OCI-LY7 (cell line): ENCODE data around the gene NRAP. TPM values are rescaled to one million over a fixed set of nuclear protein-coding genes. Genes with fewer than 3 reads are reported as not detected.

Experiments
- BruUV-seq: library from RNA; stranded (reverse); fragments of 400-500 nt; replicated peaks from 2 replicates; lab custom pipeline; 2021; lab: Mats Ljungman, UMichigan
- CTCF ChIA-PET: fragments of 300-600 bp; sonication (Branson Sonifier 250); formaldehyde crosslinking; loops from one replicate; lab custom pipeline; 2022; ENCODE audit warnings: antibody characterized with exemption; ENCODE audit not compliant: unreplicated experiment; lab: Charles Lee
- POLR2A ChIA-PET: fragments of 300-600 bp; sonication (Branson Sonifier 250); formaldehyde crosslinking; loops from one replicate; lab custom pipeline; 2022; ENCODE audit warnings: antibody characterized with exemption; lab: Charles Lee
- DNase-seq: peaks from one replicate; pipeline ENCODE4 v3.0.0-alpha.2; 2015; ENCODE audit warnings: low spot score
- H2AFZ ChIP-seq: fragments of 200-600 bp; sonication (generic), shearing (Covaris generic); 2 replicates; pipeline ENCODE4 v1.6.1; 2014; ENCODE audit warnings: mild to moderate bottlenecking, antibody characterized with exemption, low read length, moderate library complexity
- H3K27ac ChIP-seq: fragments of 200-600 bp; sonication (generic); 2 replicates; pipeline ENCODE4 v1.5.1; 2014; ENCODE audit warnings: mixed run types, low read depth, mild to moderate bottlenecking, moderate library complexity, low read length, inconsistent platforms; ENCODE audit not compliant: poor library complexity, severe bottlenecking
- H3K36me3 ChIP-seq: fragments of 200-600 bp; sonication (generic); 2 replicates; pipeline ENCODE4 v1.6.1; 2014; ENCODE audit warnings: mild to moderate bottlenecking, antibody characterized with exemption, low read length, moderate library complexity, mixed read lengths; ENCODE audit not compliant: insufficient read depth
- H3K4me1 ChIP-seq: fragments of 200-600 bp; sonication (generic); 2 replicates; pipeline ENCODE4 v1.5.1; 2014; ENCODE audit warnings: mild to moderate bottlenecking, low read length; ENCODE audit not compliant: insufficient read depth, poor library complexity, severe bottlenecking
- H3K4me2 ChIP-seq: fragments of 200-600 bp; sonication (generic); 2 replicates; pipeline ENCODE4 v1.6.1; 2014; ENCODE audit warnings: mild to moderate bottlenecking, low read length
- H3K4me3 ChIP-seq: fragments of 200-600 bp; sonication (generic); 2 replicates; pipeline ENCODE4 v1.5.1; 2014; ENCODE audit warnings: mild to moderate bottlenecking, low read depth, low read length; ENCODE audit not compliant: poor library complexity, severe bottlenecking
- H3K79me2 ChIP-seq: fragments of 200-600 bp; sonication (generic); 2 replicates; pipeline ENCODE4 v1.6.1; 2016; ENCODE audit warnings: low read depth, mild to moderate bottlenecking, low read length, moderate library complexity, mixed read lengths; ENCODE audit not compliant: insufficient read depth
- H3K9me2 ChIP-seq: fragments of 200-600 bp; sonication (generic); 2 replicates; pipeline ENCODE4 v1.6.1; 2016; ENCODE audit warnings: mild to moderate bottlenecking, low read length, mixed read lengths; ENCODE audit not compliant: insufficient read depth
- H3K9me3 ChIP-seq: fragments of 200-600 bp; sonication (generic); 2 replicates; pipeline ENCODE4 v1.6.1; 2014; ENCODE audit warnings: mild to moderate bottlenecking, mixed run types, low read length, mixed read lengths
- H4K20me1 ChIP-seq: fragments of 200-600 bp; sonication (generic); 2 replicates; pipeline ENCODE4 v1.6.1; 2014; ENCODE audit warnings: mild to moderate bottlenecking, antibody characterized with exemption, low read length, moderate library complexity, mixed read lengths; ENCODE audit not compliant: insufficient read depth
- EZH2phosphoT487 ChIP-seq: fragments of 200-600 bp; sonication (generic); IDR thresholded peaks from 2 replicates; pipeline ENCODE4 v1.6.1; 2018; ENCODE audit warnings: low read depth, borderline replicate concordance, mild to moderate bottlenecking, mixed run types, antibody characterized with exemption, low read length, moderate library complexity, mixed read lengths
- intact Hi-C: fragments of 100-400 bp; cut with micrococcal nuclease; formaldehyde crosslinking; loops from one replicate; pipeline ENCODE4 v1.10.0; 2022; ENCODE audit not compliant: unreplicated experiment
- total RNA-seq, 2 experiments: library from RNA; depleted of rRNA in 1 of 2; stranded (reverse); fragments of >200 nt in 1 of 2; shearing (Covaris generic) in 1 of 2; gene quantifications; 2 replicates each; pipeline ENCODE4 v1.2.3, GENCODE V29; 2014 to 2022
- TF ChIP-seq, protein P1 (sequence below): fragments of 200-600 bp; sonication (generic); conservative IDR thresholded peaks from 2 replicates; pipeline ENCODE4 v1.5.1; 2014; ENCODE audit warnings: mild to moderate bottlenecking, antibody characterized with exemption, low read length, moderate library complexity, mixed read lengths

The NRAP gene
- total RNA-seq, 2 experiments from 2014 or later = not detected

- ChIA-PET CTCF (no interaction called here), POLR2A (no interaction called here)
- Histone ChIP-seq H3K79me2 (no peaks in the 10 kb centered on the region), H3K4me3 (no peak overlapping the region), H3K4me2 (no peak overlapping the region), H3K36me3 (no peaks in the 10 kb centered on the region), H3K9me2 (no peaks in the 10 kb centered on the region), H4K20me1 (no peaks in the 10 kb centered on the region), H2AFZ (no peak overlapping the region), H3K4me1 (no peaks in the 10 kb centered on the region), H3K27ac (no peak overlapping the region), H3K9me3 (no peaks in the 10 kb centered on the region)
- TF ChIP-seq, protein P1, sequence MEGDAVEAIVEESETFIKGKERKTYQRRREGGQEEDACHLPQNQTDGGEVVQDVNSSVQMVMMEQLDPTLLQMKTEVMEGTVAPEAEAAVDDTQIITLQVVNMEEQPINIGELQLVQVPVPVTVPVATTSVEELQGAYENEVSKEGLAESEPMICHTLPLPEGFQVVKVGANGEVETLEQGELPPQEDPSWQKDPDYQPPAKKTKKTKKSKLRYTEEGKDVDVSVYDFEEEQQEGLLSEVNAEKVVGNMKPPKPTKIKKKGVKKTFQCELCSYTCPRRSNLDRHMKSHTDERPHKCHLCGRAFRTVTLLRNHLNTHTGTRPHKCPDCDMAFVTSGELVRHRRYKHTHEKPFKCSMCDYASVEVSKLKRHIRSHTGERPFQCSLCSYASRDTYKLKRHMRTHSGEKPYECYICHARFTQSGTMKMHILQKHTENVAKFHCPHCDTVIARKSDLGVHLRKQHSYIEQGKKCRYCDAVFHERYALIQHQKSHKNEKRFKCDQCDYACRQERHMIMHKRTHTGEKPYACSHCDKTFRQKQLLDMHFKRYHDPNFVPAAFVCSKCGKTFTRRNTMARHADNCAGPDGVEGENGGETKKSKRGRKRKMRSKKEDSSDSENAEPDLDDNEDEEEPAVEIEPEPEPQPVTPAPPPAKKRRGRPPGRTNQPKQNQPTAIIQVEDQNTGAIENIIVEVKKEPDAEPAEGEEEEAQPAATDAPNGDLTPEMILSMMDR = no peak
- no peak for TF ChIP-seq EZH2phosphoT487
- BruUV-seq = no TSS peak
- intact Hi-C loops = no loop called here
- no peak for DNase-seq
These were observed 94.3 kb downstream of the NRAP start for GRCh38 chr10:113569576-113569975.

GRCh38 chr10:113566888-113567287, 97.0 kb downstream of the NRAP start:
- intact Hi-C loops = no loop called here
- Histone ChIP-seq H3K4me2 (no peak overlapping the region), H3K4me1 (no peaks in the 10 kb centered on the region), H4K20me1 (no peaks in the 10 kb centered on the region), H3K9me2 (no peaks in the 10 kb centered on the region), H3K9me3 (no peaks in the 10 kb centered on the region), H3K36me3 (no peaks in the 10 kb centered on the region), H3K4me3 (no peak overlapping the region), H3K79me2 (no peaks in the 10 kb centered on the region), H3K27ac (no peak overlapping the region), H2AFZ (no peak overlapping the region)
- CTCF ChIA-PET = no interaction called here
- no peak for TF ChIP-seq EZH2phosphoT487
- TF ChIP-seq, protein P1 = no peak
- BruUV-seq = no TSS peak
- DNase-seq = no peak
- POLR2A ChIA-PET = no interaction called here

- Histone ChIP-seq H3K4me1 (no peaks in the 10 kb centered on the region), H4K20me1 (no peaks in the 10 kb centered on the region), H3K4me2 (no peak overlapping the region), H3K36me3 (no peaks in the 10 kb centered on the region), H3K9me3 (no peaks in the 10 kb centered on the region), H3K9me2 (no peaks in the 10 kb centered on the region), H3K4me3 (no peak overlapping the region), H3K79me2 (no peaks in the 10 kb centered on the region), H3K27ac (no peak overlapping the region), H2AFZ (no peak overlapping the region)
- BruUV-seq = no TSS peak
- no peak for TF ChIP-seq EZH2phosphoT487
- TF ChIP-seq, protein P1 = no peak
- intact Hi-C loops = no loop called here
- ChIA-PET POLR2A (interaction anchor here (0.6 to 0.7 kb wide), 2 partner anchors 374 to 685 kb away, joined by 3 to 5 read pairs; no protein-coding TSS in a partner anchor), CTCF (no interaction called here)
- DNase-seq = no peak
These were observed 98.5 kb downstream of the NRAP start for GRCh38 chr10:113565364-113565763.
